Activated CD8-positive, alpha-beta T cell treated with anti-CD3 and anti-CD28 coated beads for 36 hours (primary cell): ENCODE results near the gene LYSMD1. TPM values are rescaled to one million over a fixed set of nuclear protein-coding genes. Genes with fewer than 3 reads are reported as not detected.

ENCODE experiments used
- ATAC-seq: fragments of 200-7000 bp; cut with Tn5 transposase; one replicate; pipeline ENCODE4 v1.10.0; 2021; ENCODE audit warnings: mild to moderate bottlenecking, moderate library complexity
- CTCF ChIA-PET: fragments of 350-600 bp; sonication (Branson Sonifier 250); formaldehyde crosslinking; loops from one replicate; lab custom pipeline; 2021; ENCODE audit warnings: antibody characterized with exemption; lab: Charles Lee
- POLR2A ChIA-PET: fragments of 350-600 bp; sonication (Branson Sonifier 250); formaldehyde crosslinking; loops from one replicate; lab custom pipeline; 2021; ENCODE audit warnings: antibody characterized with exemption; lab: Charles Lee
- DNase-seq: peaks from one replicate; pipeline ENCODE4 v3.0.0-alpha.2; 2020
- H3K27ac Mint-ChIP-seq: one replicate; pipeline ENCODE4 v1.8.0; 2021; ENCODE audit warnings: mild to moderate bottlenecking, mixed read lengths
- H3K27me3 Mint-ChIP-seq: one replicate; pipeline ENCODE4 v1.8.0; 2021; ENCODE audit warnings: mixed read lengths
- H3K36me3 Mint-ChIP-seq: one replicate; pipeline ENCODE4 v1.8.0; 2021; ENCODE audit warnings: low read depth, mixed read lengths
- H3K4me1 Mint-ChIP-seq: one replicate; pipeline ENCODE4 v1.8.0; 2021; ENCODE audit warnings: low read depth, mixed read lengths
- H3K4me3 Mint-ChIP-seq: one replicate; pipeline ENCODE4 v1.8.0; 2021; ENCODE audit warnings: mild to moderate bottlenecking, moderate library complexity, mixed read lengths
- H3K9me3 Mint-ChIP-seq: one replicate; pipeline ENCODE4 v1.8.0; 2021; ENCODE audit warnings: mixed read lengths
- intact Hi-C: fragments of 100-400 bp; cut with micrococcal nuclease; formaldehyde crosslinking; loops from one replicate; pipeline ENCODE4 v1.10.0; 2022
- total RNA-seq, 2 experiments: library from RNA; stranded (reverse); gene quantifications; one replicate each; pipeline ENCODE4 v1.2.3, GENCODE V29; 2021
- TF ChIP-seq, protein P1 (sequence below): fragments of 200-600 bp; IDR thresholded peaks from one replicate; pipeline ENCODE4 v1.8.0; 2022; ENCODE audit warnings: antibody characterized with exemption, mild to moderate bottlenecking

The LYSMD1 gene
- total RNA-seq, 2 experiments from 2014 or later, result 4.5 TPM

DNA sequence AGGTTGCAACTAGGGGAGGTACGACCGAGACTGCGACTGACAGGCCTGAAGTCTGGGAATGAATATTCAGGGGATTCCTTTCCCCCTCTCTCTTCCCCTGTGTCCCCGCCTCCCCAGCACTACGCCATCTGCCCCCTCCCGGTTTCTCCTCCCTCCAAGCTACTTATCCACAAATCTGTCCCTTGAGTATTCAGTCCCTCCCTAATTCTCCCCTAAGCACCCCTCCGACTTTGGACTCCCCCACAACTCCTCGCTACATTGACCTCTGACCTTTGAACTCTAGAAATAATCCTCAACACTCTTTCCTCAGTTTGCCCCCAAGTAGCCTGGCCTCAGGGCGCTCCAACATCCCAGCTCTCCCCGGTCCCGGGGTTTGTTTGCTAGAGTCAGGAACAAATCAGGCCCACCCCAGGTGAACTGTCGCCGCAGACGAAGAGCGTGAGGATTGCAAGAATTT is 393 bp downstream of the LYSMD1 start:
- Mint-ChIP-seq H3K4me1 (peaks cover 53% of the 10 kb centered on the region), H3K27ac (peak overlapping the region; percentile 94), H3K4me3 (peak overlapping the region; percentile 91), H3K36me3 (peaks cover 54% of the 10 kb centered on the region), H3K9me3 (no peaks in the 10 kb centered on the region), H3K27me3 (no peaks in the 10 kb centered on the region)
- DNase-seq (peak; percentile 18), ATAC-seq (peak; percentile 1)
- ChIA-PET CTCF (interaction anchor here (0.9 to 1.7 kb wide), 2 partner anchors 9 to 10 kb away, joined by 3 to 6 read pairs; partner anchors contain the start of gene TNFAIP8L2), POLR2A (interaction anchor here (0.9 to 3.3 kb wide), 4 partner anchors 8 to 141 kb away, joined by 3 to 25 read pairs (median 12); partner anchors contain the start of genes TNFAIP8L2 and VPS72)
- intact Hi-C loops, result loop anchor here (1.0 kb wide), 1 partner anchor 9 kb away; the partner anchor contains the start of gene TNFAIP8L2
- TF ChIP-seq, protein P1, sequence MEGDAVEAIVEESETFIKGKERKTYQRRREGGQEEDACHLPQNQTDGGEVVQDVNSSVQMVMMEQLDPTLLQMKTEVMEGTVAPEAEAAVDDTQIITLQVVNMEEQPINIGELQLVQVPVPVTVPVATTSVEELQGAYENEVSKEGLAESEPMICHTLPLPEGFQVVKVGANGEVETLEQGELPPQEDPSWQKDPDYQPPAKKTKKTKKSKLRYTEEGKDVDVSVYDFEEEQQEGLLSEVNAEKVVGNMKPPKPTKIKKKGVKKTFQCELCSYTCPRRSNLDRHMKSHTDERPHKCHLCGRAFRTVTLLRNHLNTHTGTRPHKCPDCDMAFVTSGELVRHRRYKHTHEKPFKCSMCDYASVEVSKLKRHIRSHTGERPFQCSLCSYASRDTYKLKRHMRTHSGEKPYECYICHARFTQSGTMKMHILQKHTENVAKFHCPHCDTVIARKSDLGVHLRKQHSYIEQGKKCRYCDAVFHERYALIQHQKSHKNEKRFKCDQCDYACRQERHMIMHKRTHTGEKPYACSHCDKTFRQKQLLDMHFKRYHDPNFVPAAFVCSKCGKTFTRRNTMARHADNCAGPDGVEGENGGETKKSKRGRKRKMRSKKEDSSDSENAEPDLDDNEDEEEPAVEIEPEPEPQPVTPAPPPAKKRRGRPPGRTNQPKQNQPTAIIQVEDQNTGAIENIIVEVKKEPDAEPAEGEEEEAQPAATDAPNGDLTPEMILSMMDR, result no peak

DNA sequence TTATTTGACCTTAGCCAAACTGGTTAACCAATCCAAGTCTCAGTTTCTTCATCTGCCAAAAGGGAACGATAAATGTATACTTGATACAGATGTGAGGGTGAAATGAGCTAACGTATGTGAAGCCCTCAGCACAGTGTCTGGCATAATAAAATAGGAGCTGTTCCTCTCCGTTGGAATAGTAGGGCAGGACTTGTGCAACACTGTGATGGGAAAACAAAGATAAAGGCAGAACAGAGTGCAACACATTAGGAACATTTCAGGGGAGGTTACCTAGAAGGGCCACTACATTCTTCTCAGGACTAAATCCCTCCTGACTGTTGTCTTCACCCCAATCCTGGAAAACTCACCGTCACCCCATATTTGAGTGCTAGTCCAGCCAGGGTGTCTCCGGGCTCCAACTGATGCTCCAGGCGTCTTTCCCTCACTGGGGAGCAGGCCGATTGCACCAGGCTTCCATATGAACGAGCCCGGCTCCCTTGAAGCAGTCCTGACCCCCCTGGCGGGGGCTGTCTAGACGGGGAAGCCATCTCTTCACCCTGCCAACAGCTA is 896 bp downstream of the LYSMD1 start:
- ChIA-PET CTCF (interaction anchor here (0.9 to 2.4 kb wide), 2 partner anchors 8 to 65 kb away, joined by 6 to 7 read pairs; partner anchors contain the start of gene TNFAIP8L2), POLR2A (interaction anchor here (0.9 to 3.3 kb wide), 4 partner anchors 7 to 141 kb away, joined by 3 to 25 read pairs (median 12); partner anchors contain the start of genes TNFAIP8L2 and VPS72)
- intact Hi-C loops, result loop anchor here (1.0 kb wide), 1 partner anchor 9 kb away; the partner anchor contains the start of gene TNFAIP8L2
- DNase-seq, result no peak
- peaks cover 53% of the 10 kb centered on the region for H3K36me3 Mint-ChIP-seq
- ATAC-seq, result no peak
- peaks cover 57% of the 10 kb centered on the region for H3K4me1 Mint-ChIP-seq
- H3K4me3 Mint-ChIP-seq, result peak overlapping the region; percentile 91
- no peaks in the 10 kb centered on the region for H3K9me3 Mint-ChIP-seq
- TF ChIP-seq, protein P1, result no peak
- H3K27me3 Mint-ChIP-seq, result no peaks in the 10 kb centered on the region
- peak overlapping the region; percentile 94 for H3K27ac Mint-ChIP-seq

DNA sequence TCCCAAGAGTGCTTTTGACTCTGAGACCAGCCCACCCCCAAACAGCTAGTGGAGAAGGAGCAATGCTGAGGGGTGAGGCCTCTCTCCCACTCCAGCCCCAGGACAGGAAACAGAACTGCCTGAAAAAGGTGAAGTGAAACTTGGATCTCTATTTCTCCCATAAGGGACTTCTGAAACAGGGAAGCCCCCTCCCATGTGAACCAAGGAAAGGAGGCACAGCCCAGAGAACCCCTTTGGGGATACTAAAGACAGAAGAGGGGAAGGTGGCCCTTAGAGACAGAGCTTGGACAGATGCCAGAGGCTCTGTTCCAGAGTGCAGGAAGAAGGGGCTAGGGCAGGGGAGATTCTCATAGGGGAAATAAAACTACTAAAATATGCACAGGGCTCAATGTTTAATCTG is 6.3 kb downstream of the LYSMD1 start:
- Mint-ChIP-seq H3K9me3 (no peaks in the 10 kb centered on the region), H3K4me1 (peaks cover 60% of the 10 kb centered on the region), H3K36me3 (peaks cover 57% of the 10 kb centered on the region), H3K27me3 (no peaks in the 10 kb centered on the region), H3K27ac (peak overlapping the region; percentile 98), H3K4me3 (peak overlapping the region; percentile 97)
- TF ChIP-seq, protein P1, result no peak
- POLR2A ChIA-PET, result interaction anchor here (0.6 to 1.5 kb wide), 5 partner anchors 24 to 167 kb away, joined by 3 to 5 read pairs (median 3); partner anchors contain the start of genes CDC42SE1 and MLLT11
- ATAC-seq (no peak), DNase-seq (no peak)
- intact Hi-C loops, result loop anchor here (5.0 kb wide), 1 partner anchor 152 kb away; the partner anchor contains the start of genes MINDY1 and PRUNE1
- CTCF ChIA-PET, result interaction anchor here (0.7 to 9.7 kb wide), 6 partner anchors 11 to 135 kb away, joined by 3 to 298 read pairs (median 4); no protein-coding TSS in a partner anchor

DNA sequence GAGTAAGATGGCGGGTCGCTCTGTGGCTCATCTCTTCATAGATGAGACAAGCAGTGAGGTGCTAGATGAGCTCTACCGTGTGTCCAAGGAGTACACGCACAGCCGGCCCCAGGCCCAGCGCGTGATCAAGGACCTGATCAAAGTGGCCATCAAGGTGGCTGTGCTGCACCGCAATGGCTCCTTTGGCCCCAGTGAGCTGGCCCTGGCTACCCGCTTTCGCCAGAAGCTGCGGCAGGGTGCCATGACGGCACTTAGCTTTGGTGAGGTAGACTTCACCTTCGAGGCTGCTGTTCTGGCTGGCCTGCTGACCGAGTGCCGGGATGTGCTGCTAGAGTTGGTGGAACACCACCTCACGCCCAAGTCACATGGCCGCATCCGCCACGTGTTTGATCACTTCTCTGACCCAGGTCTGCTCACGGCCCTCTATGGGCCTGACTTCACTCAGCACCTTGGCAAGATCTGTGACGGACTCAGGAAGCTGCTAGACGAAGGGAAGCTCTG is 6.9 kb downstream of the LYSMD1 start:
- TF ChIP-seq, protein P1, result no peak
- Mint-ChIP-seq H3K4me3 (peak overlapping the region; percentile 97), H3K9me3 (no peaks in the 10 kb centered on the region), H3K36me3 (peaks cover 53% of the 10 kb centered on the region), H3K27me3 (no peaks in the 10 kb centered on the region), H3K4me1 (peaks cover 56% of the 10 kb centered on the region), H3K27ac (peak overlapping the region; percentile 98)
- intact Hi-C loops, result loop anchor here (5.0 kb wide), 1 partner anchor 152 kb away; the partner anchor contains the start of genes MINDY1 and PRUNE1
- ChIA-PET CTCF (interaction anchor here (0.7 to 9.7 kb wide), 8 partner anchors 10 to 134 kb away, joined by 3 to 298 read pairs (median 4); partner anchors contain the start of gene GABPB2), POLR2A (interaction anchor here (0.6 to 2.9 kb wide), 10 partner anchors 7 to 168 kb away, joined by 3 to 21 read pairs (median 4); partner anchors contain the start of genes CDC42SE1, GABPB2, LYSMD1 and MLLT11)
- ATAC-seq (no peak), DNase-seq (peak; percentile 55)
